HG03378 (cell line): Measurements from ENCODE around the gene LHFPL3.
"Not testable (repeated sequence)": the region's sequence is repeated elsewhere in the genome, so short reads cannot be mapped to it uniquely, and the experiment has no call there.

Source experiments
- ATAC-seq: cut with Tn5 transposase; IDR thresholded peaks from one replicate; pipeline ENCODE4 v1.9.1; 2021; ENCODE audit warnings: mild to moderate bottlenecking, moderate library complexity; ENCODE audit not compliant: unreplicated experiment

The LHFPL3 gene

GRCh38 chr7:104328296-104328969 lies at the start of gene LHFPL3:
LHFPL3 (plus strand) TSS chr7:104328603.
- ATAC-seq: no peak

- not testable (repeated sequence) for ATAC-seq
These were observed 46.7 kb upstream of the LHFPL3 start for GRCh38 chr7:104281685-104282084.

- no peak for ATAC-seq
These were observed 41.6 kb upstream of the LHFPL3 start for GRCh38 chr7:104286839-104287238.

DNA sequence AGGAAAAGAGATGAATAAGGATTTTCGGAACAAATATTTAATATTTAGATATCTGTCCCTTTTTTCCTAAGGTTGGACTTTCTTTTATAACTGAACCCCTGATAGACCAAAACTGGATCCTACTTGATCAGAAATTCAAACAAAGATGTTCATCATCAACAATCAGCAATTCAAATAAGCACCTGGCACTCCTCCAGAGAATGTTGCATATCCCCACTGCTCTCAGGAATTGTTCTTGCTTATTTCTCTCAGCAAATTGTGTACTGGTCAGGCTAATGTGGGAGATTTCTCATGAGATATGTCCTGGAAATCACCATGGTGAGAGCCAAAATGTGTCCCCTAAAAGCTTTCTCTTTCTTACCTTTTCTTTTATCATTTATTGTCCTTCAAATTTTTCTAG lies 40.3 kb upstream of the LHFPL3 start:
- no peak for ATAC-seq

GRCh38 chr7:104294291-104294690 lies 34.1 kb upstream of the LHFPL3 start:
- ATAC-seq: no peak

DNA sequence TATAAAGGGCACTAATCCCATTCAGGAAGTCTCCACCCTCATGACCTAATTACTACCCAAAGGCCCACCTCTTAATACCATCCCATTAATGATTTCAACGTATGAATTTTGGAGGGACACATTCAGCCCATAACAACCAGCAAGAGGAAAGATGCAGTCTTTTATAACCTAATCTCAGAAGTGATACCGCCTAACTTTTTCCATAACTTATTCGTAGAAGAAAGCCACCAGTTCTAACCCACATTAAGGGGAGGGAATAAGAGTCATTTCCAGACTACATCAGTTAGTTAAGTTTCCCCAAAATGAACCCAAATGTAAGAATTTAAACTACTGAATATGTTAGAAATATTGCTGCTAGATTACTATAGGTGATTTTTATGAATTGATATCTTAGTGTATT lies 32.1 kb upstream of the LHFPL3 start:
- ATAC-seq: no peak

DNA sequence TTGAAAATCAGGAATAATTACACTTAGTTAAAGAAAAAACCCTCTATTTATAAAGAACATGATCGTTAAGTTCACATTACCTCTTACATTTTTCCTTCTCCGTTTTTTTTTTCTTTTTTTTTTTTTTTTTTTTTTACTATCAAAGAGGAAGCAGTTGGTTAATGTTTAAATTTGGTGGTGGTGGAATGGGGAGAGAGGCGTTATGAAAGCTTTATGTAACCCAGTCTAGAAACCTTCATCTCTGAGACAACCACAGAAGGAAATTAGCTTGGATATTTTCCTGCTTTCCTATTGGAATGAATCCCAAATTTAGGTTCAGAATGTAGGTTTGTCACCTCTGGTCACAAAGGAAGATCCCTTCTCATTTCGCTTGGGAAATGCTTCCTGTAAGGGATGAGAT lies 31.5 kb upstream of the LHFPL3 start:
- no peak for ATAC-seq

DNA sequence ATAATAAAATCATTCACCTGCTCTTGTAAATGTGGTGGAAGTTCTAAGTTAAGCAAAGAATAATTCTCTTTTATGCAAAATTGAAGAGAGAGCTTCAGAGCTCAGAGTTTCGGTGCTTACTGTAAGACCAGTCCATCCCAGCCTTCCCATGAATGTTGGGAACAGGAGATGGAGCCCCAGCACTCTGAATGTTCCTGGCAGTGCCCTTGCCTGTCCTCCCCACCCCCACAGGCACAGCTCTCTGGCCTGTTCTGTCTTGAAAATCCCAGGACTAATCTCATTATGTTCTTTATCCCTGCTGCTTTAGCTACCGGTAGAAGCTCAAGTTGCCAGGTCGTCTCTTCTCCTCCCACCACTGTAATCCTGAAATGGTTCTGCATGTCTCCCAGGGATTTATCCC lies 29.1 kb upstream of the LHFPL3 start:
- ATAC-seq: no peak

GRCh38 chr7:104299777-104300176 lies 28.6 kb upstream of the LHFPL3 start:
- ATAC-seq: no peak

- ATAC-seq: no peak
These were observed 21.6 kb upstream of the LHFPL3 start for GRCh38 chr7:104306793-104307192.

DNA sequence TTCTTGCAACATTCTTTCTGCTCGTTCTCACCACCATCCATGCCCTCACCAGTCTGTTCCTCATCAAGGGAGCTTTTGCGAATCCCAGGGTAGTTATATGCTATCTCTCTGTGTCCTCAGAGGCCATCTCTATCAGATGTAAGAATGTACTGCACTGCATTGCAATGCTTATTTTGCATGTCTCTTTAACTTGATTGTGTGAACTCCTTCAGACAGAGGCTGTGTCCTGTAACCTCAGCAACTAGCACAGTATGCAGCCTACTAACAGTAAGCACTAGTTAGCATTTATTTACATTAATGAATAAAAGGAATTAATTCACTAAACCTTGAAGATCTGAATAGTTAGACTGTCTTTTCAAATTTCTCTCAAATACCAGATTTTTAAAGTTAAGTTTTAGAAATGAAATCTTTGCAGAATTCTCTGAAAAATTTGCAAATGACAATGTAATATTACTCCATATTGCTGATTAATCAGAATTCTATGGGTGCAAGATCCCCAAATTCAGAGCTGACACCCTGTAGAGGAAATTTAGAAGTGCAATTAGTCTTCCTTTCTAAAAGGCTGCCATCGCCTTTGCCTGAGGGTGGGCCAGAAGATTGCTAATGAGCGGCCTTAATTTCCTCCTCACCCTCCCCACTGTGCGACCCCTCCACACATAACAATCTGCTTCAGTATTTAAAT lies 10.3 kb upstream of the LHFPL3 start:
- ATAC-seq: no peak

DNA sequence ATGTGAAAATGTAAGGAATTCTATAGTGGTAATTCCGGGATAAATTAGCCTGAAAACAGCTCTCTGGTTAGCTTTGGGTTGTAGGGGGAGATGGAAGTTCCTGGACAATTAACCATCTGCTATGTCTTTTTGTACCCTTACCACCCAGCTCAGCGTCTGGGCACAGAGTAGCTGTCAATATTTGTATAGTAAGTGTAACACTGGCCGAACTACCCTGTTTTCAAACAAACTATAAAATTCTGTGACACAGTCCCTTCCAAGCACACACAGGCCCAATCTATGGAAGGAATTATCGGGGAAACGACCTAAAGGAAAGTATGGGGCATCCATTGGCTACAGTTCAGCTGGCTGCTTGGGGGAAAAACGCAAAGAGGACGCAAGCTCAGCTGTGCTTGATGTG lies 869 bp upstream of the LHFPL3 start:
- ATAC-seq: no peak

- no peak for ATAC-seq
These were observed 486 bp upstream of the LHFPL3 start for GRCh38 chr7:104327938-104328295.

DNA sequence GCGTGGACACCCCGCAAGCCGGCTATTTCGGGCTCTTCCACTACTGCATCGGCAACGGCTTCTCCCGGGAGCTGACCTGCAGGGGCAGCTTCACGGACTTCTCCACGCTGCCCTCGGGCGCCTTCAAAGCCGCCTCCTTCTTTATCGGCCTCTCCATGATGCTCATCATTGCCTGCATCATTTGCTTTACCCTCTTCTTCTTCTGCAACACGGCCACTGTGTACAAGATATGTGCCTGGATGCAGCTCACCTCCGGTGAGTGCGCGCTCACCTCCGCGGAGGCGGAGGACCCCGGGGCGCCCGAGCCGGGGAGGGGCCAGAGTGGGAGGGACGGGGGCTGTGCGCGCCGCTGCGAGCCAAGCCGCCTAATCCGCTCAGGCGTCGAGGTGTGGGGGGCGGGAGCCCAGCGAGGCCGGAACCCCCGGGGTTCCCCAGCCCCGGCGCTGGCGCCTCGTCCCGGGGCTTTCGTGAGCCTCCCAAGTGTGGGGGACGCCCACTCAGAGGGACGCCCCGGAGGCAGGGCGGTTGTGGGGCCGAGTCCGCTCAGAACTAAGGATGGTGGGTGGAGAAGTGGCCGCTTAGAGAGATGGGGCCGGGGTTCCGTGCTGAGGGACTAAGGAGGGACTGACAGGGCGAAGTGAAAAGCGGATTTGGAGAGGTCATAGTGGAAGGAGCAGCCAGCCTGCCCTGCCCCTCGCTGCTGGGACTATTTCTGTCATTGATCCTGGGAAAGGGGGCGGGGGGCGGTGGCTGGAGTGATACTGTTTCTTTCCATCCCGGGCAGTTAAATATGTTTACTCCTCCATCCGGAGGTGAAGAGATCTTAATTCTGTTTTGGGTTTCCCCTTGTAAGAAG lies 795 bp downstream of the LHFPL3 start:
- no peak for ATAC-seq

DNA sequence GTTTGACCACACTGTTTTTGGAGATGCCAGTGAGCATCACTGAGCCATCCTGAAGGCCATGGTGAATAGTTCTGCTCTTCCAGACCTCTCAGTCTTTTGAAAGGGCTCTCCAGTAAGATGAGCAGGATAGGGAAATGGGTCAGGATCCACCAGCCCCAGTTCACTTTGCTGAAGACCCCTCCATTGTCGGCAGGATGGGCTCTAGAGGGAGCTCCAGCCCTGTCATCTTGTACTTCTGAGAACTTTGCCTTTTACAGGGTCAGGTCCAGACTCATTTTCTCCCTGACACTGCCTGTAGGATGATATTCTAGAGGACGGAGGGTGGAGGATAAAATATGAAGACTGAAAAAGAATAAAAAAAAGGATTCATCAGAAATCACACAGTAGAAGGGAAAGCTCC lies 13.1 kb downstream of the LHFPL3 start:
- no peak for ATAC-seq

- ATAC-seq: no peak
These were observed 24.3 kb downstream of the LHFPL3 start for GRCh38 chr7:104352736-104353135.

- ATAC-seq: no peak
These were observed 28.8 kb downstream of the LHFPL3 start for GRCh38 chr7:104357166-104357565.

DNA sequence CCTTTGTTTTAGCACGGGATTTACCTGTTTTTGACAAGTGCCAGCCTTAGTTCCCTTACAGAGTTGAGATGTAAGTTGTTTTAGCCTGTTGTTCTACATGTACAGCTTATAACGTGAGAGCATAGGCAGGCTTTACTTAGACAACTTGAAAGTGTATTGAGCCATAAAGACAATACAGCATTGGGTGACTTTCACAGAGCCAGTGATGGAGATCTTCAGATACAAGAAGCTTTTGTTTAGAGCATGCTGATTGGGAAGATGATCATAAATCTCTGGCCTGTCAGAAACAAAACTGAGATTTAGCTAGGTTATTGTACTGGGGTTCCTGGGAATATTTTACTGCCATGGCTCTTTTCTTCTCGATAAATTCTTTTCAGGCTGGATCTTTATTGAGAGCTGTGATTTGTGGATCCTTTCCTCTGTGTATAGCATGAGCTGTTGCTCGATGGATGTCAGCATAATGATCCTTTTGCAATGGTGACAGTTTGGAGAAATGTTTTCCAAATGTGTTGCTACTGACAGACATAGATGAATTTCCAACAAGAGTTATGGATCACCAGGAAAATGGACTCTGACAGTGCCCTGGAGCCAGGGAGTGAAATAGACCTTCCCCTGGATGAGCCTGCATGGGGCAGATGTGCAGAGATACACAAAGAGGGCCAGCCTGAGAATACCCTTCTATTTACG lies 30.2 kb downstream of the LHFPL3 start:
- ATAC-seq: no peak

DNA sequence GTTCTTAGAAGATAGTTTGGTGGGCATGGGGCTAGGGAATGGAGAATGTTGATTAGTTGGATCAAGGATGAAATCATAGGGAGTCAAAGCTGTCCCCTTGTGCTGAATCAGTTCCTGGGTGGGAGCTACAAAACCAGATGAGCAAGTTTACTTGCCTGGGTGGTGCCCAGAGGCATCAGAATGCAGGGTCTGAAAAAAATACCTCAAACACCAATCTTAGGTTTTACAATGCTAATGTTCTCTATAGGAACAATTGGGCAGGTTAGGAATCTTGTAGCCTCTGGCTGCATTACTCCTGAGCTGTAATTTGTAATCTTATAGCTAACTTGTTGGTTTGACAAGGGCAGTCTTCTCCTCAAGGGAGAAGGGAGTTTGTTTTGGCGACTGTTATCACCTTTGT lies 34.4 kb downstream of the LHFPL3 start:
- ATAC-seq: no peak

GRCh38 chr7:104363355-104363754 lies 35.0 kb downstream of the LHFPL3 start:
- no peak for ATAC-seq

- no peak for ATAC-seq
These were observed 38.0 kb downstream of the LHFPL3 start for GRCh38 chr7:104366390-104366789.
